SK-N-SH (cell line): Measurements from ENCODE around the gene ANK2. TPM values are rescaled to one million over a fixed set of nuclear protein-coding genes. Genes with fewer than 3 reads are reported as not detected.

Experiments used
- CTCF ChIA-PET: fragments of 300-600, 350-600 bp; formaldehyde crosslinking; extraction: SDS; loops from one replicate; lab custom pipeline; 2021; lab: Yijun Ruan, JAX
- POLR2A ChIA-PET: fragments of 350-600 bp; sonication (Branson Sonifier 250); formaldehyde crosslinking; extraction: SDS; loops from one replicate; lab custom pipeline; 2020; ENCODE audit warnings: antibody characterized with exemption, inconsistent platforms; lab: Yijun Ruan, JAX
- DNase-seq: peaks from one replicate; pipeline ENCODE4 v3.0.0; 2012
- H2AFZ ChIP-seq: fragments of 200-600 bp; sonication (generic); 2 replicates; pipeline ENCODE4 v1.8.1; 2016; ENCODE audit warnings: antibody characterized with exemption, mild to moderate bottlenecking, low read depth
- H3F3A ChIP-seq: fragments of 200-600 bp; sonication (generic); replicated peaks from 2 replicates; pipeline ENCODE3; 2016; ENCODE audit warnings: antibody characterized with exemption, mild to moderate bottlenecking; ENCODE audit not compliant: insufficient read depth
- H3K27ac ChIP-seq, 2 experiments: fragments of 200-500 bp in 1 of 2; fragments of 200-600 bp in 1 of 2; sonication (Bioruptor generic) in 1 of 2; sonication (generic), shearing (Covaris generic) in 1 of 2; 2 replicates each; pipeline versions ENCODE4 v1.5.1 to v1.6.1; 2014 to 2016; ENCODE audit warnings: low read depth in 2 of 2, inconsistent platforms in 1 of 2, low read length in 1 of 2, mild to moderate bottlenecking in 1 of 2, mixed read lengths in 1 of 2
- H3K27me3 ChIP-seq: fragments of 200-600 bp; sonication (generic), shearing (Covaris generic); 2 replicates; pipeline ENCODE4 v1.6.1; 2016; ENCODE audit warnings: mixed run types; ENCODE audit not compliant: insufficient read depth
- H3K36me3 ChIP-seq, 2 experiments: fragments of 200-500 bp in 1 of 2; fragments of 200-600 bp in 1 of 2; sonication (Bioruptor generic) in 1 of 2; sonication (generic) in 1 of 2; replicated peaks in 1 of 2; 2 replicates each; pipeline versions ENCODE3 to v1.5.1; 2014 to 2016; ENCODE audit warnings: low read length in 1 of 2, mild to moderate bottlenecking in 1 of 2; ENCODE audit not compliant: insufficient read depth in 2 of 2, control insufficient read depth in 1 of 2
- H3K4me1 ChIP-seq, 2 experiments: fragments of 200-500 bp in 1 of 2; fragments of 200-600 bp in 1 of 2; sonication (Bioruptor generic) in 1 of 2; sonication (generic), shearing (Covaris generic) in 1 of 2; 2 replicates each; pipeline versions ENCODE4 v1.5.1 to v1.6.1; 2014 to 2016; ENCODE audit warnings: low read depth in 1 of 2, low read length in 1 of 2, mixed run types in 1 of 2; ENCODE audit not compliant: insufficient read depth in 2 of 2, control insufficient read depth in 1 of 2
- H3K4me2 ChIP-seq: fragments of 200-600 bp; sonication (generic), shearing (Covaris generic); 2 replicates; pipeline ENCODE4 v1.6.1; 2017; ENCODE audit warnings: mixed run types
- H3K4me3 ChIP-seq, 2 experiments: fragments of 200-500 bp in 1 of 2; fragments of 200-600 bp in 1 of 2; sonication (Bioruptor generic) in 1 of 2; sonication (generic), shearing (Covaris generic) in 1 of 2; 2 replicates each; pipeline versions ENCODE4 v1.5.1 to v1.8.1; 2014 to 2016; ENCODE audit warnings: low read depth in 2 of 2, inconsistent platforms in 1 of 2, low read length in 1 of 2, mild to moderate bottlenecking in 1 of 2, mixed read lengths in 1 of 2, moderate library complexity in 1 of 2
- H3K79me2 ChIP-seq: fragments of 200-600 bp; sonication (generic); 2 replicates; pipeline ENCODE4 v1.8.1; 2017; ENCODE audit warnings: mild to moderate bottlenecking; ENCODE audit not compliant: insufficient read depth
- H3K9ac ChIP-seq: fragments of 200-600 bp; sonication (generic); 2 replicates; pipeline ENCODE4 v1.6.1; 2017; ENCODE audit warnings: mixed run types
- H3K9me2 ChIP-seq: fragments of 200-600 bp; sonication (generic); 2 replicates; pipeline ENCODE4 v1.6.1; 2017; ENCODE audit warnings: mixed run types
- H3K9me3 ChIP-seq: fragments of 200-600 bp; sonication (generic); 2 replicates; pipeline ENCODE4 v1.6.1; 2017; ENCODE audit warnings: mixed run types, mild to moderate bottlenecking, moderate library complexity
- H4K20me1 ChIP-seq: fragments of 200-600 bp; sonication (generic); 2 replicates; pipeline ENCODE4 v1.6.1; 2017; ENCODE audit warnings: mild to moderate bottlenecking, mixed run types; ENCODE audit not compliant: insufficient read depth
- CHD2 ChIP-seq: fragments of 150-350 bp; IDR thresholded peaks from 2 replicates; pipeline ENCODE4 v1.6.1; 2018; ENCODE audit warnings: low read length; ENCODE audit not compliant: partially characterized antibody
- ELF1 ChIP-seq: IDR thresholded peaks from 2 replicates; pipeline ENCODE4 v1.4.0; 2012
- EP300 ChIP-seq, 2 experiments: IDR thresholded peaks; 2 replicates each; pipeline versions ENCODE4 v1.4.0 to v1.6.1; 2012; ENCODE audit warnings: borderline replicate concordance in 1 of 2, low read depth in 1 of 2, low read length in 1 of 2
- EZH2phosphoT487 ChIP-seq: fragments of 200-600 bp; sonication (generic); IDR thresholded peaks from 2 replicates; pipeline ENCODE4 v1.6.1; 2017; ENCODE audit warnings: low read depth, mixed run types, mild to moderate bottlenecking, antibody characterized with exemption, moderate library complexity, borderline replicate concordance
- FOSL2 ChIP-seq: IDR thresholded peaks from 2 replicates; pipeline ENCODE4 v1.4.0; 2012; ENCODE audit warnings: low read depth, mild to moderate bottlenecking, moderate library complexity, borderline replicate concordance
- FOXJ3 ChIP-seq: sonication (generic); formaldehyde crosslinking; IDR thresholded peaks from 2 replicates; pipeline ENCODE4 v1.5.1; 2020; ENCODE audit warnings: mild to moderate bottlenecking, missing genetic modification reagents
- JUND ChIP-seq: IDR thresholded peaks from 2 replicates; pipeline ENCODE4 v1.4.0; 2012
- MEF2A ChIP-seq: IDR thresholded peaks from 2 replicates; pipeline ENCODE4 v1.4.0; 2012; ENCODE audit warnings: low read depth, borderline replicate concordance
- MXI1 ChIP-seq: IDR thresholded peaks from 2 replicates; pipeline ENCODE4 v1.6.1; 2012; ENCODE audit warnings: mild to moderate bottlenecking, low read depth, low read length, improper control_type of control experiment
- RAD21 ChIP-seq: IDR thresholded peaks from 2 replicates; pipeline ENCODE4 v1.6.1; 2012; ENCODE audit warnings: mild to moderate bottlenecking, low read length
- RCOR1 ChIP-seq: fragments of 150-350 bp; IDR thresholded peaks from 2 replicates; pipeline ENCODE4 v1.6.1; 2017; ENCODE audit warnings: antibody characterized with exemption, low read length
- RFX5 ChIP-seq: IDR thresholded peaks from 2 replicates; pipeline ENCODE4 v1.6.1; 2012; ENCODE audit warnings: mild to moderate bottlenecking, improper control_type of control experiment, low read length
- SIN3A ChIP-seq: IDR thresholded peaks from 2 replicates; pipeline ENCODE4 v1.6.1; 2012; ENCODE audit warnings: low read depth, mild to moderate bottlenecking, low read length, moderate library complexity, borderline replicate concordance
- SMC3 ChIP-seq: IDR thresholded peaks from 2 replicates; pipeline ENCODE4 v1.6.1; 2012; ENCODE audit warnings: low read depth, low read length, improper control_type of control experiment
- TAF1 ChIP-seq: IDR thresholded peaks from 2 replicates; pipeline ENCODE4 v1.6.1; 2012; ENCODE audit warnings: low read depth, mild to moderate bottlenecking, low read length, moderate library complexity, borderline replicate concordance
- TCF12 ChIP-seq: IDR thresholded peaks from 2 replicates; pipeline ENCODE4 v1.4.0; 2012
- TEAD4 ChIP-seq: IDR thresholded peaks from 2 replicates; pipeline ENCODE4 v1.4.0; 2012; ENCODE audit warnings: mild to moderate bottlenecking, borderline replicate concordance; ENCODE audit not compliant: insufficient read depth
- YY1 ChIP-seq: IDR thresholded peaks from 2 replicates; pipeline ENCODE4 v1.4.0; 2012; ENCODE audit warnings: low read depth, mild to moderate bottlenecking
- WGBS: methylation state at CpG from one replicate; pipeline ENCODE4 v1.1.6; 2017; ENCODE audit warnings: low lambda C conversion rate; 5-methylcytosine and 5-hydroxymethylcytosine counted together
- polyA plus RNA-seq, 3 experiments: library from polyadenylated mRNA; depleted of rRNA; stranded (reverse); fragments of >200 nt; gene quantifications; 2 replicates each; pipeline ENCODE4 v1.2.3, GENCODE V29; 2012
- TF ChIP-seq, protein P1 (sequence below): IDR thresholded peaks from 2 replicates; pipeline ENCODE4 v1.4.0; 2012; ENCODE audit warnings: low read depth
- TF ChIP-seq, protein P2 (sequence below): IDR thresholded peaks from 2 replicates; pipeline ENCODE4 v1.4.0; 2012; ENCODE audit warnings: low read depth, borderline replicate concordance
- TF ChIP-seq, protein P3 (sequence below): fragments of 200-600 bp; sonication (generic); IDR thresholded peaks from 2 replicates; pipeline ENCODE4 v1.6.1; 2017; ENCODE audit warnings: antibody characterized with exemption, mild to moderate bottlenecking, moderate library complexity
- TF ChIP-seq, protein P4 (sequence below): IDR thresholded peaks from 2 replicates; pipeline ENCODE4 v1.4.0; 2012; ENCODE audit warnings: low read depth, borderline replicate concordance
- TF ChIP-seq, protein P5 (sequence below): fragments of 150-350 bp; IDR thresholded peaks from 2 replicates; pipeline ENCODE4 v1.6.1; 2016; ENCODE audit warnings: mild to moderate bottlenecking, low read depth, low read length

The ANK2 gene
- polyA plus RNA-seq, 1 of the 3 experiments (the other 2 are of a cell fraction) = 0.69 TPM

DNA sequence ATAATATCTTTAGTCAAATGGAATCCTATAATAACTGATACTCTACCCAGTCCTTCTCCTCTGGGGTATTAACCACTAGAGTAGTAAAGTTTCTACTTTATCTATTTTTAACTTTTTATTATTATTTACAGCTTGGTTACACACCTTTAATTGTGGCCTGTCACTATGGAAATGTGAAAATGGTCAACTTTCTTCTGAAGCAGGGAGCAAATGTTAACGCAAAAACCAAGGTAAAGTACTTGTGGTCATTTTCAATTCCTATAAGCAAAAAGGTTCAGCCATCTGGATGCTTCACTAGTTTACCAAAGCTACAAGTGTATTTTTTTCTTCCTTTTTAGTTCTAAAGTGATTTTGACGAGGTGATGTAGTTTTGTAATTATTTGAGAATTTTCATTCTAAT lies 238.8 kb downstream of the ANK2 start:
- Histone ChIP-seq H3K9me2 (no peaks in the 10 kb centered on the region), H3K36me3 (peaks cover 0 to 3% of the 10 kb centered on the region in 2 experiments), H3F3A (no peaks in the 10 kb centered on the region), H3K9ac (no peak overlapping the region), H3K4me3 (no peak overlapping the region), H4K20me1 (no peaks in the 10 kb centered on the region), H3K27me3 (no peaks in the 10 kb centered on the region), H3K4me1 (no peaks in the 10 kb centered on the region), H3K79me2 (no peaks in the 10 kb centered on the region), H3K27ac (no peak overlapping the region), H3K9me3 (no peaks in the 10 kb centered on the region), H2AFZ (no peak overlapping the region), H3K4me2 (no peak overlapping the region)
- no peak for DNase-seq
- WGBS = 86% methylated on average over 2 of the region's 2 CpGs
- POLR2A ChIA-PET = no interaction called here
- CTCF ChIA-PET = no interaction called here
- no peak for TF ChIP-seq FOXJ3 (CRISPR knock-in tag)
- TF ChIP-seq, protein P1, sequence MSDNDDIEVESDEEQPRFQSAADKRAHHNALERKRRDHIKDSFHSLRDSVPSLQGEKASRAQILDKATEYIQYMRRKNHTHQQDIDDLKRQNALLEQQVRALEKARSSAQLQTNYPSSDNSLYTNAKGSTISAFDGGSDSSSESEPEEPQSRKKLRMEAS = no peak
- TF ChIP-seq ELF1 = no peak
- no peak for TF ChIP-seq SMC3
- no peak for TF ChIP-seq YY1
- TF ChIP-seq CHD2 = no peak
- no peak for TF ChIP-seq MXI1
- no peak for TF ChIP-seq FOSL2
- TF ChIP-seq, protein P2, sequence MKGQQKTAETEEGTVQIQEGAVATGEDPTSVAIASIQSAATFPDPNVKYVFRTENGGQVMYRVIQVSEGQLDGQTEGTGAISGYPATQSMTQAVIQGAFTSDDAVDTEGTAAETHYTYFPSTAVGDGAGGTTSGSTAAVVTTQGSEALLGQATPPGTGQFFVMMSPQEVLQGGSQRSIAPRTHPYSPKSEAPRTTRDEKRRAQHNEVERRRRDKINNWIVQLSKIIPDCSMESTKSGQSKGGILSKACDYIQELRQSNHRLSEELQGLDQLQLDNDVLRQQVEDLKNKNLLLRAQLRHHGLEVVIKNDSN = no peak

DNA sequence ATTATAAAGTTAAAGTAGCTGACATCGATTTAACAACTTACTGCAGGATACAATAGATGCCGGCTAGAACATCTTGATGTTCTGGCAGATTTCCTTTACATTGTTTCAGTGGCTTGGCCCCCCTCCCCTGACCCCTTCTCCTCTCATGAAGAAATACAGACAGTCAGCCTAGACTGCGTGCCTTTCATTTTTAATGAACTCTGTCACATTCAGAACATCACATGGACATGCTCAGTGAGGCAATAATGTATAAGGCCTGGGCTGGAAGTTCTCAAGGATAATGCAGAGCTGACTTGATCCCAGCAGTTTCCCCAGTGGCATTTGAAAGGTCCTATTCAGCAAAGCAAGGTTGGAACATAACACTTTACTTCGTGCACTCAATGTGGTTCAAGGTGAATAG lies 239.2 kb downstream of the ANK2 start:
- no peak overlapping the region for H3K9ac ChIP-seq
- no peaks in the 10 kb centered on the region for H3K79me2 ChIP-seq
- WGBS = 82% methylated on average over 4 of the region's 4 CpGs
- H3F3A ChIP-seq = no peaks in the 10 kb centered on the region
- H3K9me2 ChIP-seq = no peaks in the 10 kb centered on the region
- H3K9me3 ChIP-seq = no peaks in the 10 kb centered on the region
- no peak overlapping the region for H3K4me2 ChIP-seq
- no peaks in the 10 kb centered on the region for H3K27me3 ChIP-seq
- CTCF ChIA-PET = no interaction called here
- no peak overlapping the region for H3K4me3 ChIP-seq
- H3K4me1 ChIP-seq = no peaks in the 10 kb centered on the region
- no peak overlapping the region for H2AFZ ChIP-seq
- H3K36me3 ChIP-seq = peaks cover 0 to 5% of the 10 kb centered on the region in 2 experiments
- TF ChIP-seq MEF2A (no peak), TEAD4 (no peak), JUND (no peak), RFX5 (no peak), TCF12 (no peak), EP300 (IDR thresholded peaks at IDR 0.05; ENCODE audit: borderline replicate concordance in 1 of 2, low read depth in 1 of 2, low read length in 1 of 2) (no peak), TAF1 (no peak), MXI1 (no peak), SIN3A (no peak), RAD21 (no peak), EZH2phosphoT487 (no peak), RCOR1 (no peak)
- TF ChIP-seq, protein P3, sequence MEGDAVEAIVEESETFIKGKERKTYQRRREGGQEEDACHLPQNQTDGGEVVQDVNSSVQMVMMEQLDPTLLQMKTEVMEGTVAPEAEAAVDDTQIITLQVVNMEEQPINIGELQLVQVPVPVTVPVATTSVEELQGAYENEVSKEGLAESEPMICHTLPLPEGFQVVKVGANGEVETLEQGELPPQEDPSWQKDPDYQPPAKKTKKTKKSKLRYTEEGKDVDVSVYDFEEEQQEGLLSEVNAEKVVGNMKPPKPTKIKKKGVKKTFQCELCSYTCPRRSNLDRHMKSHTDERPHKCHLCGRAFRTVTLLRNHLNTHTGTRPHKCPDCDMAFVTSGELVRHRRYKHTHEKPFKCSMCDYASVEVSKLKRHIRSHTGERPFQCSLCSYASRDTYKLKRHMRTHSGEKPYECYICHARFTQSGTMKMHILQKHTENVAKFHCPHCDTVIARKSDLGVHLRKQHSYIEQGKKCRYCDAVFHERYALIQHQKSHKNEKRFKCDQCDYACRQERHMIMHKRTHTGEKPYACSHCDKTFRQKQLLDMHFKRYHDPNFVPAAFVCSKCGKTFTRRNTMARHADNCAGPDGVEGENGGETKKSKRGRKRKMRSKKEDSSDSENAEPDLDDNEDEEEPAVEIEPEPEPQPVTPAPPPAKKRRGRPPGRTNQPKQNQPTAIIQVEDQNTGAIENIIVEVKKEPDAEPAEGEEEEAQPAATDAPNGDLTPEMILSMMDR = no peak
- TF ChIP-seq, protein P4, sequence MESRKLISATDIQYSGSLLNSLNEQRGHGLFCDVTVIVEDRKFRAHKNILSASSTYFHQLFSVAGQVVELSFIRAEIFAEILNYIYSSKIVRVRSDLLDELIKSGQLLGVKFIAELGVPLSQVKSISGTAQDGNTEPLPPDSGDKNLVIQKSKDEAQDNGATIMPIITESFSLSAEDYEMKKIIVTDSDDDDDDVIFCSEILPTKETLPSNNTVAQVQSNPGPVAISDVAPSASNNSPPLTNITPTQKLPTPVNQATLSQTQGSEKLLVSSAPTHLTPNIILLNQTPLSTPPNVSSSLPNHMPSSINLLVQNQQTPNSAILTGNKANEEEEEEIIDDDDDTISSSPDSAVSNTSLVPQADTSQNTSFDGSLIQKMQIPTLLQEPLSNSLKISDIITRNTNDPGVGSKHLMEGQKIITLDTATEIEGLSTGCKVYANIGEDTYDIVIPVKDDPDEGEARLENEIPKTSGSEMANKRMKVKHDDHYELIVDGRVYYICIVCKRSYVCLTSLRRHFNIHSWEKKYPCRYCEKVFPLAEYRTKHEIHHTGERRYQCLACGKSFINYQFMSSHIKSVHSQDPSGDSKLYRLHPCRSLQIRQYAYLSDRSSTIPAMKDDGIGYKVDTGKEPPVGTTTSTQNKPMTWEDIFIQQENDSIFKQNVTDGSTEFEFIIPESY = no peak
- TF ChIP-seq, protein P5, sequence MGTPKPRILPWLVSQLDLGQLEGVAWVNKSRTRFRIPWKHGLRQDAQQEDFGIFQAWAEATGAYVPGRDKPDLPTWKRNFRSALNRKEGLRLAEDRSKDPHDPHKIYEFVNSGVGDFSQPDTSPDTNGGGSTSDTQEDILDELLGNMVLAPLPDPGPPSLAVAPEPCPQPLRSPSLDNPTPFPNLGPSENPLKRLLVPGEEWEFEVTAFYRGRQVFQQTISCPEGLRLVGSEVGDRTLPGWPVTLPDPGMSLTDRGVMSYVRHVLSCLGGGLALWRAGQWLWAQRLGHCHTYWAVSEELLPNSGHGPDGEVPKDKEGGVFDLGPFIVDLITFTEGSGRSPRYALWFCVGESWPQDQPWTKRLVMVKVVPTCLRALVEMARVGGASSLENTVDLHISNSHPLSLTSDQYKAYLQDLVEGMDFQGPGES = no peak
- TF ChIP-seq, protein P1 = no peak
- POLR2A ChIA-PET = no interaction called here
- no peak overlapping the region for H3K27ac ChIP-seq
- H4K20me1 ChIP-seq = no peaks in the 10 kb centered on the region
- no peak for DNase-seq
